ENCODE results near the gene EHD1.

- TF ChIP-seq CTCF (IDR thresholded peaks at IDR 0.05): no peak
- TF ChIP-seq POLR2A (IDR thresholded peaks at IDR 0.05; ENCODE audit: low read length): no peak
- no peak for TF ChIP-seq SMC3 (IDR thresholded peaks at IDR 0.05)
Observed at GRCh38 chr11:64866173-64866491, 12.3 kb downstream of the EHD1 start.

Data from A549 (cell line).